Psoas muscle (tissue), 8 donors: ENCODE data around the gene PRKCA. TPM values are rescaled to one million over a fixed set of nuclear protein-coding genes. Genes with fewer than 3 reads are reported as not detected.

ENCODE experiments used
- ATAC-seq, 4 donors: fragments of 200-7000 bp; cut with Tn5 transposase; one replicate each; pipeline ENCODE4 v1.9.1; 2020; ENCODE audit warnings: moderate library complexity in 3 of 4, mild to moderate bottlenecking in 2 of 4
- DNase-seq, 2 donors: peaks; one replicate each; pipeline ENCODE4 v3.0.0-alpha.2; 2020
- H3K27ac ChIP-seq: fragments of 200-600 bp; one replicate; pipeline ENCODE4 v1.8.0; 2022
- H3K27me3 ChIP-seq, 3 donors: fragments of 200-600 bp in 1 of 3; one replicate each; pipeline versions ENCODE4 v1.6.1 to v1.8.0; 2013 to 2022; ENCODE audit warnings: low read length in 2 of 3, mild to moderate bottlenecking in 2 of 3, moderate library complexity in 1 of 3; ENCODE audit not compliant: insufficient read depth in 3 of 3
- H3K36me3 ChIP-seq, 2 donors: fragments of 200-600 bp in 1 of 2; one replicate each; pipeline versions ENCODE4 v1.6.1 to v1.8.0; 2013 to 2022; ENCODE audit warnings: low read depth in 1 of 2, mild to moderate bottlenecking in 1 of 2, moderate library complexity in 1 of 2; ENCODE audit not compliant: insufficient read depth in 1 of 2
- H3K4me1 ChIP-seq: fragments of 200-600 bp; one replicate; pipeline ENCODE4 v1.8.0; 2022
- H3K4me3 ChIP-seq: fragments of 200-600 bp; one replicate; pipeline ENCODE4 v1.8.0; 2022; ENCODE audit warnings: mild to moderate bottlenecking
- H3K9me3 ChIP-seq: fragments of 200-600 bp; one replicate; pipeline ENCODE4 v1.8.0; 2022
- CTCF ChIP-seq: fragments of 200-600 bp; IDR thresholded peaks from one replicate; pipeline ENCODE4 v1.8.0; 2022; ENCODE audit warnings: antibody characterized with exemption
- WGBS, 3 donors: extraction: QIAGEN DNeasy Blood & Tissue Kit; methylation state at CpG; one replicate each; pipeline versions ENCODE4 v1.1.6 to v1.1.7; 2013; 5-methylcytosine and 5-hydroxymethylcytosine counted together
- intact Hi-C, 2 donors: fragments of 100-400 bp; cut with DNase I; formaldehyde crosslinking; loops; one replicate each; pipeline versions ENCODE4 v1.11.0 to v1.14.2; 2022
- polyA plus RNA-seq, 3 donors: library from polyadenylated mRNA; stranded (reverse); fragments of 200-250 nt; gene quantifications; one replicate each; pipeline ENCODE4 v1.2.3, GENCODE V29; 2013
- total RNA-seq, 4 donors: library from RNA; stranded (reverse); fragmentation: NEBNext Ultra II Directional in 2 of 4; extraction: Animal tissue kit (Norgen Biotek cat#: 25700) in 2 of 4; gene quantifications; one replicate each; pipeline versions ENCODE4 v1.2.1 to v1.2.4, GENCODE V29; 2021 to 2023
- donor health status: healthy with polysubstance abuse.
- donor health status: DM: no; HTN: no; CAD: no; lungs with moderate emphysema.
- donor health status: Bipolar disorder and iron deficiency.
- donor health status: healthy.
- donor health status: DM: yes; HTN: yes; CAD: no.
- donor health status: DM: no; HTN: no; CAD: no.
- donor health status: DM: no; HTN: no; CAD: no.
- donor health status: DM: yes; HTN: yes; CAD: no.

Gene PRKCA
- total and polyA plus RNA-seq, 7 donors, result 0.35 to 15.5 (median 8.2) TPM

GRCh38 chr17:66518677-66519076 is 216.3 kb downstream of the PRKCA start:
- TF ChIP-seq CTCF, result no peak

GRCh38 chr17:66519154-66519553 is 216.7 kb downstream of the PRKCA start:
- intact Hi-C loops, result no loop called here
- 92 to 95% (median 92%) methylated on average over 3 of the region's 3 CpGs for WGBS, 3 donors
- no peaks in the 10 kb centered on the region for H3K9me3 ChIP-seq
- no peaks in the 10 kb centered on the region for H3K36me3 ChIP-seq
- no peak overlapping the region for H3K4me3 ChIP-seq
- H3K4me1 ChIP-seq, result peaks cover 29% of the 10 kb centered on the region
- TF ChIP-seq CTCF, result no peak
- ATAC-seq (no peak), DNase-seq (no peak)
- H3K27ac ChIP-seq, result no peak overlapping the region
- no peaks in the 10 kb centered on the region for H3K27me3 ChIP-seq

More at GRCh38 chr17:66518677-66519076, 216.3 kb downstream of the PRKCA start:
- no peak for ATAC-seq
- H3K9me3 ChIP-seq, result no peaks in the 10 kb centered on the region
- no peaks in the 10 kb centered on the region for H3K27me3 ChIP-seq
- no peak for DNase-seq
- no peaks in the 10 kb centered on the region for H3K36me3 ChIP-seq
- no peak overlapping the region for H3K27ac ChIP-seq
- peaks cover 24% of the 10 kb centered on the region for H3K4me1 ChIP-seq
- intact Hi-C loops, result no loop called here
- WGBS, 3 donors, result 42 to 59% (median 58%) methylated on average over 2 of the region's 2 CpGs
- H3K4me3 ChIP-seq, result no peak overlapping the region

GRCh38 chr17:66520999-66521398 is 218.6 kb downstream of the PRKCA start:
- H3K36me3 ChIP-seq, result no peaks in the 10 kb centered on the region
- no peaks in the 10 kb centered on the region for H3K27me3 ChIP-seq
- peaks cover 30% of the 10 kb centered on the region for H3K4me1 ChIP-seq
- no peaks in the 10 kb centered on the region for H3K9me3 ChIP-seq
- H3K27ac ChIP-seq, result no peak overlapping the region
- 66 to 75% (median 69%) methylated on average over 2 of the region's 2 CpGs for WGBS, 3 donors
- intact Hi-C loops, result no loop called here
- TF ChIP-seq CTCF, result no peak
- no peak for ATAC-seq
- H3K4me3 ChIP-seq, result no peak overlapping the region
- no peak for DNase-seq

- H3K27me3 ChIP-seq, result no peaks in the 10 kb centered on the region
- intact Hi-C loops, result no loop called here
- DNase-seq (no peak), ATAC-seq (peak; percentile 71 to 95 (median 86))
- no peak overlapping the region for H3K4me3 ChIP-seq
- no peak for TF ChIP-seq CTCF
- WGBS, 3 donors, result 90 to 96% (median 93%) methylated on average over 3 of the region's 3 CpGs
- no peaks in the 10 kb centered on the region for H3K9me3 ChIP-seq
- H3K36me3 ChIP-seq, result no peaks in the 10 kb centered on the region
- H3K4me1 ChIP-seq, result peaks cover 25% of the 10 kb centered on the region
- H3K27ac ChIP-seq, result peak overlapping the region; percentile 47
These were observed 220.3 kb downstream of the PRKCA start for GRCh38 chr17:66522591-66523272.
